Ishikawa (cell line): ENCODE data around the gene LMOD3.

ENCODE experiments used
- CEBPB ChIP-seq: IDR thresholded peaks from 2 replicates; pipeline ENCODE4 v1.6.1; 2012
- CREB1 ChIP-seq: IDR thresholded peaks from 2 replicates; pipeline ENCODE4 v1.6.1; 2012; ENCODE audit warnings: low read depth
- EP300 ChIP-seq: IDR thresholded peaks from 2 replicates; pipeline ENCODE4 v1.6.1; 2012; ENCODE audit warnings: borderline replicate concordance
- FOXM1 ChIP-seq: IDR thresholded peaks from 2 replicates; pipeline ENCODE4 v1.6.1; 2012; ENCODE audit warnings: low read depth, borderline replicate concordance
- NFIC ChIP-seq: IDR thresholded peaks from 2 replicates; pipeline ENCODE4 v1.6.1; 2012
- RAD21 ChIP-seq: IDR thresholded peaks from 2 replicates; pipeline ENCODE4 v1.6.1; 2012; ENCODE audit warnings: low read depth
- TAF1 ChIP-seq: IDR thresholded peaks from 2 replicates; pipeline ENCODE4 v1.6.1; 2012; ENCODE audit warnings: low read depth, mild to moderate bottlenecking
- TEAD4 ChIP-seq: IDR thresholded peaks from 2 replicates; pipeline ENCODE4 v1.6.1; 2012
- ZBTB7A ChIP-seq: IDR thresholded peaks from 2 replicates; pipeline ENCODE4 v1.6.1; 2012; ENCODE audit warnings: low read depth
- TF ChIP-seq, protein P1 (sequence below): IDR thresholded peaks from 2 replicates; pipeline ENCODE4 v1.6.1; 2012; ENCODE audit warnings: low read depth, mild to moderate bottlenecking
- TF ChIP-seq, protein P2 (sequence below): IDR thresholded peaks from 2 replicates; pipeline ENCODE4 v1.6.1; 2012

DNA sequence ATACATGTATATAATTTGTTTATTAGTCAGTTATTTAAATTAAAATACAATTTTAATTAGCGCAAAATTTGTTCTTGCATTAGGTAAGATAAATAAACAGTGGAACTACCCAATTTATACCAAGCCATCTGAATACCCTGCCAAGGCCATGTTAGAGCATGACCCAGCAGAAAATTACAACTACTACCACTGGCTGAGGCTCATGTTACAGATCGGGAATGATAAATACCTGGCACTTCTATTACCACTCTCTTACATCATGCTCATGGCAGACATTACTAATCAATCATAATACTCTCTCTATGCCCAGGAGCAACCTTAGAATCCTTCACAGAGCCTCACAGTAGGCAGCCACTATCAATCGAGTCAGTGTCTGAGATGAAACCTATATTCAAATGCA, 21.2 kb upstream of the LMOD3 start:
- no peak for TF ChIP-seq TAF1
- TF ChIP-seq ZBTB7A: no peak
- TF ChIP-seq, protein P1, sequence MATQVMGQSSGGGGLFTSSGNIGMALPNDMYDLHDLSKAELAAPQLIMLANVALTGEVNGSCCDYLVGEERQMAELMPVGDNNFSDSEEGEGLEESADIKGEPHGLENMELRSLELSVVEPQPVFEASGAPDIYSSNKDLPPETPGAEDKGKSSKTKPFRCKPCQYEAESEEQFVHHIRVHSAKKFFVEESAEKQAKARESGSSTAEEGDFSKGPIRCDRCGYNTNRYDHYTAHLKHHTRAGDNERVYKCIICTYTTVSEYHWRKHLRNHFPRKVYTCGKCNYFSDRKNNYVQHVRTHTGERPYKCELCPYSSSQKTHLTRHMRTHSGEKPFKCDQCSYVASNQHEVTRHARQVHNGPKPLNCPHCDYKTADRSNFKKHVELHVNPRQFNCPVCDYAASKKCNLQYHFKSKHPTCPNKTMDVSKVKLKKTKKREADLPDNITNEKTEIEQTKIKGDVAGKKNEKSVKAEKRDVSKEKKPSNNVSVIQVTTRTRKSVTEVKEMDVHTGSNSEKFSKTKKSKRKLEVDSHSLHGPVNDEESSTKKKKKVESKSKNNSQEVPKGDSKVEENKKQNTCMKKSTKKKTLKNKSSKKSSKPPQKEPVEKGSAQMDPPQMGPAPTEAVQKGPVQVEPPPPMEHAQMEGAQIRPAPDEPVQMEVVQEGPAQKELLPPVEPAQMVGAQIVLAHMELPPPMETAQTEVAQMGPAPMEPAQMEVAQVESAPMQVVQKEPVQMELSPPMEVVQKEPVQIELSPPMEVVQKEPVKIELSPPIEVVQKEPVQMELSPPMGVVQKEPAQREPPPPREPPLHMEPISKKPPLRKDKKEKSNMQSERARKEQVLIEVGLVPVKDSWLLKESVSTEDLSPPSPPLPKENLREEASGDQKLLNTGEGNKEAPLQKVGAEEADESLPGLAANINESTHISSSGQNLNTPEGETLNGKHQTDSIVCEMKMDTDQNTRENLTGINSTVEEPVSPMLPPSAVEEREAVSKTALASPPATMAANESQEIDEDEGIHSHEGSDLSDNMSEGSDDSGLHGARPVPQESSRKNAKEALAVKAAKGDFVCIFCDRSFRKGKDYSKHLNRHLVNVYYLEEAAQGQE: no peak
- no peak for TF ChIP-seq CREB1
- TF ChIP-seq RAD21: no peak
- no peak for TF ChIP-seq NFIC
- TF ChIP-seq, protein P2, sequence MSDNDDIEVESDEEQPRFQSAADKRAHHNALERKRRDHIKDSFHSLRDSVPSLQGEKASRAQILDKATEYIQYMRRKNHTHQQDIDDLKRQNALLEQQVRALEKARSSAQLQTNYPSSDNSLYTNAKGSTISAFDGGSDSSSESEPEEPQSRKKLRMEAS: no peak
- peak; percentile 66 for TF ChIP-seq CEBPB
- TF ChIP-seq TEAD4: peak; percentile 64
- no peak; the same call in 1 of the 2 replicates for TF ChIP-seq EP300
- TF ChIP-seq FOXM1: no peak
